GM12875 (cell line): Measurements from ENCODE around the gene AP4S1.
A peak's percentile ranks its signal among the peaks of the same experiment; 100 is the strongest.

Source experiments
- H3K4me3 ChIP-seq: one replicate; pipeline ENCODE4 v1.5.1; 2011; ENCODE audit warnings: low read depth, low read length, control low read depth
- CTCF ChIP-seq: IDR thresholded peaks from 2 replicates; pipeline ENCODE4 v1.5.1; 2011; ENCODE audit warnings: low read depth, mild to moderate bottlenecking, control low read depth, inconsistent platforms, low read length, moderate library complexity, borderline replicate concordance; ENCODE audit not compliant: insufficient read depth

Gene AP4S1

GRCh38 chr14:31021576-31021949 is 3.9 kb upstream of the AP4S1 start:
- no peak overlapping the region for H3K4me3 ChIP-seq
- no peak for TF ChIP-seq CTCF

GRCh38 chr14:31022386-31022785 is 3.1 kb upstream of the AP4S1 start:
- H3K4me3 ChIP-seq: no peak overlapping the region

GRCh38 chr14:31024010-31024480 is 1.4 kb upstream of the AP4S1 start:
- H3K4me3 ChIP-seq: no peak overlapping the region
- TF ChIP-seq CTCF: no peak

More at GRCh38 chr14:31022386-31022785, 3.1 kb upstream of the AP4S1 start:
- no peak for TF ChIP-seq CTCF

GRCh38 chr14:31024577-31025366 is 677 bp upstream of the AP4S1 start:
- H3K4me3 ChIP-seq: peak overlapping the region; percentile 60
- no peak for TF ChIP-seq CTCF

- H3K4me3 ChIP-seq: peak within 1 kb of the TSS; percentile 60
- TF ChIP-seq CTCF: no peak
Measured at GRCh38 chr14:31026077-31026449, 614 bp downstream of the AP4S1 start, which contains the start of gene STRN3. Gene STRN3 (minus strand): TSS chr14:31026379. CDS start chr14:31026185, 194 bp downstream.

- peak overlapping the region; percentile 60 for H3K4me3 ChIP-seq
- TF ChIP-seq CTCF: no peak
Measured at GRCh38 chr14:31026450-31027235, 1.2 kb downstream of the AP4S1 start.
